GM19468 (cell line): ENCODE data around the gene IGLL1.
"Not testable (repeated sequence)": the region's sequence is repeated elsewhere in the genome, so short reads cannot be mapped to it uniquely, and the experiment has no call there.

ENCODE experiments used
- ATAC-seq: cut with Tn5 transposase; IDR thresholded peaks from one replicate; pipeline ENCODE4 v1.9.1; 2021; ENCODE audit warnings: mild to moderate bottlenecking, moderate library complexity, moderate number of reproducible peaks; ENCODE audit not compliant: unreplicated experiment; ENCODE audit errors: extremely low read depth

The IGLL1 gene

GRCh38 chr22:23579870-23580575, at the start of gene IGLL1:
IGLL1 (minus strand) TSS chr22:23580290; CDS start chr22:23580190, 100 bp downstream.
- no peak for ATAC-seq

- ATAC-seq, result not testable (repeated sequence)
Measured at GRCh38 chr22:23628056-23628743, 48.1 kb upstream of the IGLL1 start.

GRCh38 chr22:23627401-23628055, 47.4 kb upstream of the IGLL1 start:
- ATAC-seq, result not testable (repeated sequence)

GRCh38 chr22:23626286-23626975, 46.3 kb upstream of the IGLL1 start:
- no peak for ATAC-seq

DNA sequence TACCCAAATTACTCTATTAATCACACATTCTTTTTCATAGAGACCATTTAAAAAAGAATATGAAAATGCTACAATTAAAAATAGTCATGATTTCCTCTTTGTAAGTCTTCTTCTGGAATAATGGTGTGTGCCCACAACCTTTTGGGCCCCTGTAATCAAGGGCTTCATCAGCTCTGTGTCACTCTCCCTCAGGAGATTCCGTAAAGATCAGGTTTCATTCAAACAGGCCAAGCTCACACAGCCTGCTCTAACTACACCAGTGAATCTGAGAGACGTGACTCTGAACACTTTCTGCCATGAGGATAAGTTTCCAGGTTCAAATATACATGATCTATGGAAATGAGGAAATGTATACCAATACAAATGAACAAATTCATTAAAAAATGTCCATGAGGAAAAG, 42.5 kb upstream of the IGLL1 start:
- no peak for ATAC-seq

DNA sequence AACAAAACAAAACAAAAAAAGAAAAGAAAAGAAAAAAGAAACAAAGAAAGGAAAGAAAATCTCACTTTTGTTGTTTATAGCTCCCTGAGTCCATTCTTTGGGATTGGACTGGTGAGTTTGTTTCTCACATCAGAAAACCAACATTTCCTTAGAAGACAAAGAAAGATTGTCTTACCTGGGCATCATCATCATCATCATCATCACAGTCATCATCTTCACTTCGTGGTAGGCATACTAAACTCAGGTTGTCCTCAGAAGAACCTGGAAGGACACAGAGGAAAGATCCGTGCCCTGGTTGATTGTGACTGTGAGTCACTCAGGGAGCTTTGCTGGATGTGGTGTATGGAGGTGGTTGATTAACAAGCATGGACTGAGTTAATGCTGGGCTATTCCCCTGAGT, 41.8 kb upstream of the IGLL1 start:
- not testable (repeated sequence) for ATAC-seq

GRCh38 chr22:23621082-23621780, 41.1 kb upstream of the IGLL1 start:
- ATAC-seq, result no peak

- ATAC-seq, result no peak
Measured at GRCh38 chr22:23613193-23613972, 33.3 kb upstream of the IGLL1 start.

GRCh38 chr22:23609983-23610781, 30.1 kb upstream of the IGLL1 start:
- ATAC-seq, result no peak

DNA sequence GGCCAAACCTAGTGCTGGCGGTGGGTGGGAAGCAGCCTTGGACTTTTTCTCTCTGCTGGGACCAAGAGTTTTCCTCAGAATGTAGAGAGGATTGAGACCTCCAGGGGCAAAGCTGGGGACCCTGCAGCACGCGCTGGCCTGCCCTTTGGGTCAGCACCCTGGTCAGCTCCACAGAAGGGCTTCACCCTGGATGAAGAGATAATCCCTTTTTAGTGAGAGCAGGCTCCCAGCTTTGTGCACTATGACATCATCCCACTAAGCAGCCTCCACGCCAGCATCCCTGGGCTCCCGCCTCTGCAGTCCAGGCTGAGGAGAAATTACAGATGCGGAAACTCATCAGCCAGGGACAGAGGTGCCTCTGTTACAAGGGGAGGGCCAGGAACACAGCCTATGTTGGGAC, 28.5 kb upstream of the IGLL1 start:
- no peak for ATAC-seq

DNA sequence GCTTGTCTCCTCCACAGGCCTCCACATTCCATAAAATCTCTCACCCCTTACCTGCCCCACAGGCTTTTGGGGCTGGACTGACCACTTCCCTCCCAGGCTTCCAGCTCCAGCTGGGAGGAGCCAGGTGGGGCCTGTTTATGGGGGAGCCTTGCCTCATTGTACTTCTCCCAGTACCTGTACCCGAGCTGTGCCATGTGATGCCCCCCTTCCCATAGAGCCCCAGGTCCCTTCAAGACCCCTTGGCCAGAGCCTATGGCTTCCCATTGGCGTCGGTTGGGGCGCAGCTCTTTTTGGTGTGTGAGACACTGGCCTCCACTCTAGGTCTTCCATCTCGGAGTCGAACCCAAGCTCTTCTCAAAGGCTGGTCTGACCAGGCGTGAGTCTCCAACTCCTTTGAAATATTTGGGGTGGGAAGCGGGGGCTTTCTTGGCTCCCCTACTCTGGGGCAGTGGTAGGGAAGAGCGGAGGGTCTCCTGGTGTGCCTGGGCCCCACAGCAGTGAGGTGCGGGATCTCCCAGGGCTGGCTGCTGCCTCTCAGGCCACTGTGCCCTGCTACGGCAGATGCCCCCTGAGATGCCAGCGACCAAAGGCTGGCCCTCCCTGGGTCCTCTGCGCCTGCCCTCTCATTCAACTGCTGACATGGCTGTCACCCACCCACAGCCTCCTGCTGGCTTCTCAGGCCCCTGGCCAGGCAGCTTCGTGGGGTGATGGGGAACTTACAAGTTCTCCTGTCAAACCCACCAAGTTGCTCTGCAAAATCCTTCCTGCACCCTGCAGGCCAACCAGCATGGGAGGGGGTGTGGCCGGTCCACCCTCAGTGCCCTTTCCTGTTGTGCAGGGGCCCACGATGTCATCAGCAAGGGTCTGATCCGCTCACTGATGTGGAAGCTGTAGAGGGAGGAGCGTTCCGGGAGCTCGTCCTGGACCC, 26.4 kb upstream of the IGLL1 start:
- ATAC-seq, result no peak

DNA sequence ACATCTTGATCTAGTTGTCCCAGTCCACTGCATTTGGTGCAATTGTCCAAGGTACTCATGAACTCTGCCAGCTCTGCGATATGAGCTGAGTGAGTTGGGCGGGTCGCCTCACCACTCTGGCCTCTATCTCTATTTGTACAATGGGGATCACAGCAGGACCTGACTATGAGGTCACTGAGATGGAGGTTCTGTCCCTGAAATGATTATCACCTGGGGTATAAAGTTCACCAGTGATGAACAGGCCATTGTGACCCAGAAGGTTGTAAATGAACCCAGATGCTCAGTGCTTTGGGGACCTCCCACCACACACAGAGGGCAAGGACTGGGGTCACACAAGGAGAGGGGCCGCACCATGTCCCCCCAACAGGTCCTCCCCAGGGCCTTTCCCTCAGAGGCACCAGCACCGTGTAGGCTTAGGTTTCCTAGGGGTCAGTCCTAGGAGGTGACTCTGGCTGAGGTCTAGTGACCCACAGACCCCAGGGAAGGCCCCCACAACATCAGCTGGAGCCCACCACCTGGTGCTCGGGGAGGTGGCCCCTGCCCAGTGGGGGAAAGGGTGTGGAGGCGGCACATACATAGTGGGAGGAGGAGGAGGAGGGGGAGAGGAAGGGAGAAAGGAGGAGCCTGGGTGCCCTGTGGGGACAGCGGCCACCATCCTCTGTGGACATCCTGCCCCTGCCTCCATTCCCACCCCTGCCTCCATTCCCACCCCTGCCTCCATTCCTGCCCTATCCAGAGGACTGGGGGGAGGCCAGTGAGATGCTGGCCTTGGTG, 25.0 kb upstream of the IGLL1 start:
- ATAC-seq, result no peak

GRCh38 chr22:23603266-23603665, 23.2 kb upstream of the IGLL1 start:
- ATAC-seq, result no peak

DNA sequence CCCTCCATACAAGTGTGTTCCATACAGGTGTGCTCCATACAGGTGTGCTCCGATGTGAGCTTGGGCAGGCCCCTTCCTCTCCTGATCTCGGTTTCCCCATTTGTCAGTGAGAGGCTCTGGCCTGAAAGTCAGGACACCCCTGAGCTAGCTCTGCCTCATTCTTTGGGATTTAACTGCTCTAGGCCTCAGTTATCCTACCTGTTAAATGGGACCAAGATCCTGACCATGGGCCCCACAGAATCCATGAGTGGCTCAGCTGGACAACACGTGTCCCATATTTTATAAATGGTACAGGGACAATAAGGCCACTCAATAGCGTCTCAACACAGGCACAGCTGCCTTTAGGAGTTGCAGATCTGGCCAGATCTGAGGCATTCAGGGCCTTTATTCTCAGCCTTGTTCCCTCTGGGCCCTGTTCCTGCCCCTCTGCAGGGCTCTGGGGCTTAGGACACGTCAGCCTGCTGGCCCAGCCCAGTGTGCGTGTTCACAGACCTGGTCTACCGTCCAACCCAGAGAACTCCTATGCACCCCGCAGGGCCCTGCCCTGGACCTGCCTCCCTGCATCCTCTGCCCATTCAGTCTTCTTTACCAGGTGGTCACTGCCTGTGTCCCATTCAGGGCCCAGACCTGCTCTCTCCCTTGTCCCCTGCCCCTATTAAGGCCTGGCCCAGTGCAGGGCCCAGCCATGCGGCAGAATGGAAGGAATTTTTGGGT, 18.9 kb upstream of the IGLL1 start:
- no peak for ATAC-seq

DNA sequence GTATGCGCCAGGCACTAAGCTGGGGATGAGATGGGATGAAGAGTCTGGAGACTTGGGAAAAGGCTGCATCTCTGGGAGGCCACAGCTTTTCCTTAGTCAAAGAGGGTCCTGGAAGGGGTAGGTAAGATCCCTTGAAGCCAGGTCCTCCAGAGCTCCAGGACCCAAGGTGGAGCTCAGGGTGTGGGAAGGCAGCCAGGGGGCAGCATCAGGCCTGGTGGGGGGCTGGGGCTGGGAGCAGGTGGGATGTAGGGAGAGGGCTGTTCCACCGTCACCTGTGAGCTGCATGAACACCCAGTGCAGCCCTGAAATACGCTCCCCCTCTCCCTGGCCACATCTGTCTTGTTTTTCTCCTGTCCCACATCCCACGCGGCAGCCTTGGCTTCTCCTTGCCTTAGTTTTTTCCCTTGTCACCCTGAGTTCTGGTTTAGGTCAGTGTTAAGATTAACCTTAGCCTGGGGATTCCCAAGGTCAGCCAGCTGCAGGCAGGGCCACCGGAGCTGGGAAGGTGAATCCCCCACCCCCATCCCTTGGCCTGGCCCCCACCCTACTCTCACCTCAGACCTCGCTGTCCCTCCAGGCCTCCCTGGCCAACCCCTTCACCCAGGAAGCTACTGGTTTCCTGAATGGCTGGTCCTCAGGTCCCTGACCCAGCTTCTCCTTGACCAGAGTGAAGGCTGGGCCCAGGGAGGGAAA, 17.6 kb upstream of the IGLL1 start:
- ATAC-seq, result not testable (repeated sequence)

- ATAC-seq, result not testable (repeated sequence)
Measured at GRCh38 chr22:23595904-23596303, 15.8 kb upstream of the IGLL1 start.
